HG03159 (cell line): ENCODE measurements around the gene ERICH4.
"Not testable (repeated sequence)": the region's sequence is repeated elsewhere in the genome, so short reads cannot be mapped to it uniquely, and the experiment has no call there.

Experiments
- ATAC-seq: cut with Tn5 transposase; IDR thresholded peaks from one replicate; pipeline ENCODE4 v1.9.1; 2021; ENCODE audit warnings: mild to moderate bottlenecking, moderate library complexity; ENCODE audit not compliant: unreplicated experiment

ERICH4 gene

DNA sequence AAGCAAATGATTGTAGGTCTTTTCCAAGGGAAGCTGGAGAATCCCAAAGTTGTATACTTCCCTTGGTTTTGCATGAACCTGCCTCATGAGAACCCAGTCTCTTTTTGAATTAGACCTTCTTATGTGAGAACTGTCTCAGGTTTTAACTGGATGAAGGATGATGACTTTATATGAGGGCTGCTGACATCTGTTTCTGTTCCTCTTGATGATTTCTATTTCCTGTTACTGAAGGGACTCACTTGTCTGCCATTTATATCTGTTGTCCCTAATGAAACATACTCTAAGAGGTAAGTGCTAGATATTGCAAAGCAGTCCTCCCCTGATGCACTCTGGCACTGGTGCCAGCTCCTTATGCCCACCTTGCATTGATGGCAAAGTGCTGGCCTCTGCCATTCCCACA lies 33.6 kb downstream of the ERICH4 start:
- ATAC-seq = no peak

DNA sequence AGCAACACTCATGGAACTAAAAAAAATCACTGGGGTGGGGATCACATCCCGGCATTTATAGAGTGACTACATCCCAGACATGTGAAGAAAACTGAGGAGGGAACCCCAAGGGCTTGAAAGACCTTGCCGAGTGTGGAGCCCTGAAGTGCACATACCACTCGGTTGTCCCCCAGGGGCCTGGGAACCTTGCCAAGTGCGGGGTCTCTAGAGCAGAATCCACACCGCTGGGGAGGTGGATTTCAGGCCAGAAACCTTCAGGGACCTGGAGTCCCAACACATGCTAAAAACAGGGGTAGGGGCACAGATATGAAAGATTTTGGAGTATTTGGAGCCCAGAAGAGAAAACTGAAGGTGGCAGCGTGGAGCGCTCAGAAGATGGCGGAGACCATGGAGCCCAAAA lies 35.2 kb downstream of the ERICH4 start:
- ATAC-seq = no peak

DNA sequence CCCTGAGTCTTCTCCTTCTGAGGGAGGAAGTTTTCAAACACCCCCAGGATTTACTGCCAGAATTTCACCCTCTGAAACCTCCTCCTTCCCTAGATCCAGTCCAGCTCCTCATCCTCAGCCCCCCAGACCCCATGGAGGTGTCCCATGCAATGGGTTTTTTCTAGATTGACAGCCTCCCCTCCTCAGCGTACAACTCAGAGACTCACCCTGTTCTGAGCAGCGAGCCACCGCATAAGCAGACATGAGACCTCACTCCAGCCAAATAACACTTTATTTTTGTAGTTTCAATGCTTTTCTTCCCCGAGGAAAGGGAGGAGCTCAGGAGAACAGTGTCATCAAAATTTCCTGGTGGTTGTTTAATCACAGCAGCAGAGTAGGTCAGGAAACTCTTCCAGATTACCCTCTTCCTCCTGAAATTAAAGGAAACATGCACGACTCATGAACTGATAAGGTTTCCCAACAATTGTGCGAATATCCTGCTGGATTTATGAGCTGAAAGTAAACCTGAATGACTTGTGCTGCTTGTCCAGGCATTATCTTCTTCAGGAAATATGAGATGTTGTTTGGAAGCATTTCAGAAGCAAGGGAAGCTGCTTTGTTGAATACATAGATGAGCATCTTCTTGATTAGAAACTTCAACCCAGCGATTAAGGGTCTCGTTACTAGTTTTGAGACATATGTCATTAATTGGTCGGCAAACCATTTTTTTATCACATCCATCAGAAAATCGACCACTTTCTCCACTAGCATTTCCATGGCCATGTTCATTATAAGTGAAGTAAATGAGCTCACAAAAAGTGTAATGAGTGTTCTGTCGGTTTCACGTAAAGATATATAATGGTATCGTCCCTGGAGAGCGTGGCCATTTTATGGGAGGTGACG lies 36.2 kb downstream of the ERICH4 start:
- no peak for ATAC-seq

DNA sequence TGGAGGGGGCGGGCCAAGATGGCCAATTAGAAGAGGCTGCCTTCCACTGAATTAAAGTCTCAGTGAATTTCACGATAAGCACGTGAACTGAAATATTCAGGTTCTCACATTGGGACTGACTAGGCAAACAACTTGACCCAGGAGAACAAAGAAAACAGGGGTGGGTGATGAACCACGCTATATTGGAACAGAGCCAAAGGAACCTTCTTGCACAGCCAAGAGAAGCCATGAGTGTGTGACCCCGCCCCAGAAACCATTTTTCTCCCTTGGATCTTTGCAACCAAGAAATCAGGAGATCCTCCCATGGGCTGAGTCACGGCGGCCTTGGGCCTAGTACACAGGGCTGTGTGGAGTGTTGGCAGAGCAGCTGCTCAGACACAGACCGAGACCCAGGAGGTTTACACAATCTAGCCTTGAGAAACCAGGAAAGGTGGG lies 36.8 kb downstream of the ERICH4 start:
- no peak for ATAC-seq

DNA sequence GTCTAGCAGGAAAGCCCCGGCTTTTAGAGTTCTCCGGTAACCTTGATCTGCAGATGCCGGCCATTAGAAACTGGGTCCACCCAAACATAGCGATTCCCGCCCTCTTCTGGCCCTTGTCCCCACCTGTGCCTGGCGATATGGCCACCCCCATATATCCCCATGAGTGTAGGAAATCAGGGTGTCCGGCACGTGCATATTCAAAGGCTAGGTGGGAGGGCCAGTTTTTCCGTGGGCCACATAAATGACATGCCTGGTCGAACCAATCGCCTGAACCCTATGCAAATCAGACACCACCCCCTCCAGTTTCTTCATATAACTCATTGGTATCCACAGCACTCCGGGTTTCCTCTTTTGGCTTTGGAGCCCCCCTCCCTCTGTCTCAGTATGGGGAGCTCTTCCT lies 37.4 kb downstream of the ERICH4 start:
- no peak for ATAC-seq

DNA sequence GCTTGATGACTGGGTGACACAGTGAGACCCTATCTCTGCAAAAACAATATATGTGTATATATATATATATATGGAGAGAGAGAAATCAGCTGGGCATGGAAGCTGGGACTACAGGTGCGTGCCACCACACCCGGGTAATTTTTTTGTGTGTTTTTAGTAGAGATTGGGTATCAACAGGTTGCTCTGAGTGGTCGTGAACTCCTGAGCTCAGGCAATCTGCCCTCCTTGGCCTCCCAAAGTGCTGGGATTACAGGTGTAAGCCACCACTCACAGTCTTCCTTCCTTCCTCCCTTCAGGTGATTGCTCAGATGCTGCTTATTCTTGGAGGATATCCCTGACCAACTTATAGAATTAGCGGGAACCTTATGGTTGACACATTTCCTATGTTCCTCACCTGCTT lies 41.9 kb downstream of the ERICH4 start:
- no peak for ATAC-seq

DNA sequence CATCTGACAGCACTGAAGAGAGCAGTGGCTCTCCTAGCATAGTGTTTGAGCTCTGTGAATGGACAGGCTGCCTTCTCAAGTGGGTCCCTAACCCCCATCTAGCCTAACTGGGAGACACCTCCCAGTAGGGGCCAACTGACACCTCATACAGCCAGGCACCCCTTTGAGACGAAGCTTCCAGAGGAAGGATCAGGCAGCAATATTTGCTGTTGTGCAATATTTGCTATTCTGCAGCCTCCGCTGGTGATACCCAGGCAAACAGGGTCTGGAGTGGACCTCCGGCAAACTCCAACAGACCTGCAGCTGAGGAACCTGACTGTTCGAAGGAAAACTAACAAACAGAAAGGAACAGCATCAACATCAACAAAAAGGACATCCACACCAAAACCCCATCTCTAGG lies 44.0 kb downstream of the ERICH4 start:
- ATAC-seq = not testable (repeated sequence)

DNA sequence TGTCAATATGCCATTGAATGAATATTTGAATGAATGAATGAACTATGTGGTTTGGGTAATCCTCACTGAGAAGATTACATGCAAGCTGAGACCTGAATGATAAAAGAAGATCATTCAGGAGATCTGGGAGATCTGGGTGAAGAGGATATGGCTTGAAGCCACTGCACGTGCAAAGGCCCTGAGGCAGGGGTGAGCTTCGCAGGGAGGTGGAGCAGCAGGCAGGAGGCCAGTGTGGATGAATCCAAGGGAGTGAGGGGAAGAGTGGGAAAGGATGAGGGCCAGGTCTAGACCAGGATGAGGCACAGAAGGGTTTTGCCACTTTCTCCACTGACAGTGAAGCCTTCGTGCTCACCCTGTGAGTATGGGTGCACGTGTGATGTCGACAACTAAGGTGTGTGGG lies 49.9 kb downstream of the ERICH4 start:
- no peak for ATAC-seq
